22Rv1 (cell line): ENCODE data around the gene PAIP2.

Source experiments
- CTCF ChIP-seq: fragments of 450-650 bp; IDR thresholded peaks from 2 replicates; pipeline ENCODE4 v1.5.1; 2017; ENCODE audit warnings: mild to moderate bottlenecking
- ZFX ChIP-seq: fragments of 450-650 bp; IDR thresholded peaks from 2 replicates; pipeline ENCODE4 v1.6.1; 2017; ENCODE audit warnings: antibody characterized with exemption, borderline replicate concordance

- no peak for TF ChIP-seq CTCF
- no peak for TF ChIP-seq ZFX
Observed at GRCh38 chr5:139293507-139294373, 47.9 kb upstream of the PAIP2 start, which contains the start of gene MATR3.
